ELF-1 (cell line): Measurements from ENCODE around the gene SEL1L.
"Not testable (repeated sequence)": the region's sequence is repeated elsewhere in the genome, so short reads cannot be mapped to it uniquely, and the experiment has no call there.

ENCODE experiments used
- DNase-seq: peaks from one replicate; pipeline ENCODE4 v3.0.0-alpha.2; 2016; ENCODE audit warnings: low read depth, low spot score

Gene SEL1L

GRCh38 chr14:81474685-81475324, 58.8 kb downstream of the SEL1L start:
- no peak for DNase-seq

GRCh38 chr14:81474148-81474492, 59.5 kb downstream of the SEL1L start:
- DNase-seq, result no peak

GRCh38 chr14:81473456-81474147, 60.1 kb downstream of the SEL1L start:
- no peak for DNase-seq

GRCh38 chr14:81472096-81472800, 61.4 kb downstream of the SEL1L start:
- DNase-seq, result no peak

- no peak for DNase-seq
Observed at GRCh38 chr14:81471062-81471461, 62.6 kb downstream of the SEL1L start.

GRCh38 chr14:81470557-81470826, 63.2 kb downstream of the SEL1L start:
- DNase-seq, result not testable (repeated sequence)

GRCh38 chr14:81466854-81467253, 66.8 kb downstream of the SEL1L start:
- DNase-seq, result no peak

- DNase-seq, result no peak
Observed at GRCh38 chr14:81465507-81466228, 68.0 kb downstream of the SEL1L start.

GRCh38 chr14:81465003-81465392, 68.7 kb downstream of the SEL1L start:
- DNase-seq, result not testable (repeated sequence)

GRCh38 chr14:81464253-81465002, 69.2 kb downstream of the SEL1L start:
- DNase-seq, result peak; percentile 66

- not testable (repeated sequence) for DNase-seq
Observed at GRCh38 chr14:81462356-81462755, 71.3 kb downstream of the SEL1L start.

- DNase-seq, result no peak
Observed at GRCh38 chr14:81459912-81460311, 73.7 kb downstream of the SEL1L start.

- no peak for DNase-seq
Observed at GRCh38 chr14:81458352-81458751, 75.3 kb downstream of the SEL1L start.

- DNase-seq, result no peak
Observed at GRCh38 chr14:81455390-81455789, 78.3 kb downstream of the SEL1L start.

GRCh38 chr14:81454572-81455218, 79.0 kb downstream of the SEL1L start:
- DNase-seq, result no peak

GRCh38 chr14:81453166-81453766, 80.4 kb downstream of the SEL1L start:
- peak; percentile 34 for DNase-seq

- no peak for DNase-seq
Observed at GRCh38 chr14:81452341-81453133, 81.1 kb downstream of the SEL1L start.

GRCh38 chr14:81450976-81451375, 82.7 kb downstream of the SEL1L start:
- DNase-seq, result no peak

GRCh38 chr14:81450100-81450531, 83.5 kb downstream of the SEL1L start:
- DNase-seq, result peak; percentile 85

- DNase-seq, result no peak
Observed at GRCh38 chr14:81449576-81449975, 84.1 kb downstream of the SEL1L start.
